BJ (cell line): ENCODE data around the gene INTS15. TPM values are rescaled to one million over a fixed set of nuclear protein-coding genes. Genes with fewer than 3 reads are reported as not detected.

Experiments used
- CTCF ChIA-PET: fragments of 350-600 bp; formaldehyde crosslinking; extraction: SDS; loops from one replicate; lab custom pipeline; 2021; ENCODE audit warnings: antibody characterized with exemption, inconsistent platforms; lab: Yijun Ruan, JAX
- POLR2A ChIA-PET: fragments of 300-600 bp; sonication (Branson Sonifier 250); formaldehyde crosslinking; extraction: SDS; loops from one replicate; lab custom pipeline; 2021; ENCODE audit warnings: antibody characterized with exemption; lab: Charles Lee
- DNase-seq: peaks from one replicate; pipeline ENCODE4 v3.0.0-alpha.2; 2011; ENCODE audit warnings: low read depth
- H3K27me3 ChIP-seq: 2 replicates; pipeline ENCODE4 v1.6.0; 2011; ENCODE audit warnings: low read length; ENCODE audit not compliant: control insufficient read depth, insufficient read depth
- H3K36me3 ChIP-seq: 2 replicates; pipeline ENCODE4 v1.5.1; 2011; ENCODE audit warnings: low read length; ENCODE audit not compliant: control insufficient read depth, insufficient read depth
- H3K4me3 ChIP-seq: 2 replicates; pipeline ENCODE4 v1.5.1; 2011; ENCODE audit warnings: low read depth, mild to moderate bottlenecking, control low read depth, low read length
- polyA plus RNA-seq: library from polyadenylated mRNA; depleted of rRNA; stranded (reverse); fragments of >200 nt; gene quantifications from 2 replicates; pipeline ENCODE4 v1.2.3, GENCODE V29; 2011; rRNA removed
- TF ChIP-seq, protein P1 (sequence below): IDR thresholded peaks from 2 replicates; pipeline ENCODE4 v1.5.1; 2011; ENCODE audit warnings: low read depth, mild to moderate bottlenecking, control low read depth, inconsistent platforms, low read length, moderate library complexity; ENCODE audit not compliant: insufficient read depth

INTS15 gene
- polyA plus RNA-seq, 1 experiment, result 22.6 TPM

DNA sequence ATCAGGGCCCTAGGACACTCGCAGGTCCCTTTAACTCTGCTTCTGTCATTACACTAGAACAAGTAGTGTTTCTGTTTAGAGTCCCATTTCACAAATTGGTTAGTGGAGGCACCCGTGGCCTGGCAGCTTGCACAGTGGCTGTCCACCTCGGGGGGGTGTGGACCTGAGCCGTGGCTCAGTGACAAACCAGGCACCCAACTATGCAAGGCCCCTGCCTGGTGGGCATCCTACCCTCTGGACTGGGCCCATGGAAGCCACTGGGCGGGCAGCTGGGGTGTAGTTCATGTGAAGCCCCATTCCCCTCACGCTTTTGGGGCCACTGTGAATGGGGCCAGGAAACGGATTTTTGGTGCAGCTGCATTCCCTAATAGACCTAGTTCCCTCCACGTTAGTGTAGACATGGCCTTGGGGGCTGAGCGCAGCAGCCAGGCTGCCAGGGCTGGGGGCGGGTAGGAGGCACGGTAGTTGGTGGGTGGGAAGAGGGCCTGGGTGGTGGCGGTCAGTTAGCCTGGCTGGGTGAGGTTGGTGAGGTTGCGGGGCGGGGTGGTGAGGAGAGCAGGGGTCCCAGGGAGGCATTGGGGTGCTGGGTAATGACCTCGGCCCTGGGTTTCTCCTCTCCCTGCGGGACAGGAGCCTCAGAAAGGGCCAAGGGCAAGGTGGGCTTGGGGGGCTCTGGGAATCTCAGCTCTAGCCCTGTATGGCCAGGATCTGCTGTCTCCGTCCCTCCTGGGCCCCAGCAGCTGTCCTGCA, 66.0 kb downstream of the INTS15 start:
- DNase-seq, result no peak
- no peaks in the 10 kb centered on the region for H3K27me3 ChIP-seq
- POLR2A ChIA-PET, result no interaction called here
- no peak overlapping the region for H3K4me3 ChIP-seq
- TF ChIP-seq, protein P1, sequence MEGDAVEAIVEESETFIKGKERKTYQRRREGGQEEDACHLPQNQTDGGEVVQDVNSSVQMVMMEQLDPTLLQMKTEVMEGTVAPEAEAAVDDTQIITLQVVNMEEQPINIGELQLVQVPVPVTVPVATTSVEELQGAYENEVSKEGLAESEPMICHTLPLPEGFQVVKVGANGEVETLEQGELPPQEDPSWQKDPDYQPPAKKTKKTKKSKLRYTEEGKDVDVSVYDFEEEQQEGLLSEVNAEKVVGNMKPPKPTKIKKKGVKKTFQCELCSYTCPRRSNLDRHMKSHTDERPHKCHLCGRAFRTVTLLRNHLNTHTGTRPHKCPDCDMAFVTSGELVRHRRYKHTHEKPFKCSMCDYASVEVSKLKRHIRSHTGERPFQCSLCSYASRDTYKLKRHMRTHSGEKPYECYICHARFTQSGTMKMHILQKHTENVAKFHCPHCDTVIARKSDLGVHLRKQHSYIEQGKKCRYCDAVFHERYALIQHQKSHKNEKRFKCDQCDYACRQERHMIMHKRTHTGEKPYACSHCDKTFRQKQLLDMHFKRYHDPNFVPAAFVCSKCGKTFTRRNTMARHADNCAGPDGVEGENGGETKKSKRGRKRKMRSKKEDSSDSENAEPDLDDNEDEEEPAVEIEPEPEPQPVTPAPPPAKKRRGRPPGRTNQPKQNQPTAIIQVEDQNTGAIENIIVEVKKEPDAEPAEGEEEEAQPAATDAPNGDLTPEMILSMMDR, result no peak
- peaks cover 18% of the 10 kb centered on the region for H3K36me3 ChIP-seq
- CTCF ChIA-PET, result no interaction called here

DNA sequence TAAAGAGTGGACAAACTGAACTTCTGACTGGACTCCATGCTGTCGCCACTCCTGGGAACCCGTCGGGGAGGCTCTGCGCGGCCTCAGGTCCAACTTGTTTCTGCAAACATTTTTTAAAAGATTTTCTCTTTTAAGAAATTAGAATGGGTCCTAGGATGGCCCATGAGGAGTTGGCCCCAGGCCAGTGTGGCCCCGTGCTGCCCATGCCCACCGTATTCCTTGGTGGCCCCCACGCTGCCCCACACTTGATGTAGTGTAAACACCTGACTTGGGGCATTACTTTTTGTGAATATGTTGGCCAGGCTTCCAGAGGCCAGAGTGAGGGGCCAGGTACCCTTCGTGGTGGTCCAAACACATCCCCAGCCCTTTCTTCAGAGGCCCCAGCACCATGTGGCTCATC, 66.6 kb downstream of the INTS15 start:
- CTCF ChIA-PET, result no interaction called here
- TF ChIP-seq, protein P1, result no peak
- Histone ChIP-seq H3K4me3 (no peak overlapping the region), H3K27me3 (no peaks in the 10 kb centered on the region), H3K36me3 (peaks cover 17% of the 10 kb centered on the region)
- no peak for DNase-seq
- POLR2A ChIA-PET, result no interaction called here

Other genes starting within 250 kb of the INTS15 start
- 17.5 and 20.8 TPM in 2 replicates for gene FAM220A, start 241.1 kb upstream of the INTS15 start, polyA plus RNA-seq
- 381 and 427 TPM in 2 replicates for gene RAC1, start 215.5 kb upstream of the INTS15 start, polyA plus RNA-seq
- gene DAGLB, start 142.1 kb upstream of the INTS15 start, polyA plus RNA-seq, result 32.7 and 40.5 TPM in 2 replicates
- 237 and 301 TPM in 2 replicates for gene KDELR2, start 105.9 kb upstream of the INTS15 start, polyA plus RNA-seq
- gene GRID2IP, start 38.6 kb upstream of the INTS15 start, polyA plus RNA-seq, result not detected in 2 replicates
- gene ZDHHC4, start 12.6 kb upstream of the INTS15 start, polyA plus RNA-seq, result 113 and 116 TPM in 2 replicates
- 1.6 and 2.0 TPM in 2 replicates for gene ZNF853, start 25.6 kb downstream of the INTS15 start, polyA plus RNA-seq
- 4.6 and 5.2 TPM in 2 replicates for gene ZNF316, start 47.3 kb downstream of the INTS15 start, polyA plus RNA-seq
- 10.9 and 15.5 TPM in 2 replicates for gene ZNF12, start 116.9 kb downstream of the INTS15 start, polyA plus RNA-seq
- 0.09 TPM in 1 of 2 replicates, not detected in the other for gene RSPH10B2, start 164.1 kb downstream of the INTS15 start, polyA plus RNA-seq
- gene CCZ1B, start 236.3 kb downstream of the INTS15 start, polyA plus RNA-seq, result 24.6 and 42.0 TPM in 2 replicates